Muscle layer of duodenum (tissue), 2 donors: ENCODE measurements around the gene SMARCB1.

ENCODE experiments used
- H3K27ac ChIP-seq: one replicate; pipeline ENCODE4 v1.7.0; 2013; ENCODE audit warnings: mild to moderate bottlenecking, low read length
- H3K27me3 ChIP-seq: one replicate; pipeline ENCODE4 v1.7.0; 2013; ENCODE audit warnings: low read depth, mild to moderate bottlenecking, control low read depth, low read length
- H3K36me3 ChIP-seq, 2 donors: one replicate each; pipeline ENCODE4 v1.7.0; 2013; ENCODE audit warnings: low read length in 2 of 2, control low read depth in 1 of 2, mild to moderate bottlenecking in 1 of 2; ENCODE audit not compliant: insufficient read depth in 2 of 2, control insufficient read depth in 1 of 2
- H3K4me1 ChIP-seq, 2 donors: one replicate each; pipeline ENCODE4 v1.7.0; 2013; ENCODE audit warnings: low read length in 2 of 2, mild to moderate bottlenecking in 2 of 2, control low read depth in 1 of 2, moderate library complexity in 1 of 2; ENCODE audit not compliant: insufficient read depth in 2 of 2, control insufficient read depth in 1 of 2
- H3K4me3 ChIP-seq, 2 donors: one replicate each; pipeline ENCODE4 v1.7.0; 2013; ENCODE audit warnings: low read length in 2 of 2, low read depth in 1 of 2, mild to moderate bottlenecking in 1 of 2
- H3K9me3 ChIP-seq, 2 donors: one replicate each; pipeline ENCODE4 v1.7.0; 2013; ENCODE audit warnings: low read length in 2 of 2, control low read depth in 1 of 2, mild to moderate bottlenecking in 1 of 2; ENCODE audit not compliant: control insufficient read depth in 1 of 2
- donor health status: healthy.

Gene SMARCB1

GRCh38 chr22:23781511-23782183, 5.1 kb upstream of the SMARCB1 start:
- Histone ChIP-seq H3K27me3 (no peaks in the 10 kb centered on the region), H3K4me3 (no peak overlapping the region), H3K4me1 (peaks cover 0 to 17% of the 10 kb centered on the region in 2 donors), H3K27ac (no peak overlapping the region), H3K9me3 (no peaks in the 10 kb centered on the region), H3K36me3 (no peaks in the 10 kb centered on the region)

GRCh38 chr22:23782252-23782651, 4.5 kb upstream of the SMARCB1 start:
- Histone ChIP-seq H3K4me1 (peaks cover 0 to 18% of the 10 kb centered on the region in 2 donors), H3K27me3 (no peaks in the 10 kb centered on the region), H3K36me3 (peaks cover 0 to 4% of the 10 kb centered on the region in 2 donors), H3K4me3 (no peak overlapping the region), H3K9me3 (no peaks in the 10 kb centered on the region), H3K27ac (no peak overlapping the region)

- Histone ChIP-seq H3K27ac (no peak overlapping the region), H3K4me3 (no peak overlapping the region), H3K9me3 (no peaks in the 10 kb centered on the region), H3K4me1 (peaks cover 0 to 17% of the 10 kb centered on the region in 2 donors), H3K27me3 (no peaks in the 10 kb centered on the region), H3K36me3 (peaks cover 0 to 4% of the 10 kb centered on the region in 2 donors)
Measured at GRCh38 chr22:23782703-23783102, 4.1 kb upstream of the SMARCB1 start.

GRCh38 chr22:23783265-23784150, 3.3 kb upstream of the SMARCB1 start:
- H3K27me3 ChIP-seq, result no peaks in the 10 kb centered on the region
- H3K27ac ChIP-seq, result no peak overlapping the region
- H3K9me3 ChIP-seq, result no peaks in the 10 kb centered on the region
- H3K4me1 ChIP-seq, result peaks cover 4 to 19% of the 10 kb centered on the region in 2 donors
- peaks cover 0 to 4% of the 10 kb centered on the region in 2 donors for H3K36me3 ChIP-seq
- H3K4me3 ChIP-seq, result no peak overlapping the region

- no peaks in the 10 kb centered on the region for H3K9me3 ChIP-seq
- H3K4me3 ChIP-seq, result no peak overlapping the region
- no peak overlapping the region for H3K27ac ChIP-seq
- H3K27me3 ChIP-seq, result no peaks in the 10 kb centered on the region
- peaks cover 0 to 4% of the 10 kb centered on the region in 2 donors for H3K36me3 ChIP-seq
- peaks cover 7 to 22% of the 10 kb centered on the region in 2 donors for H3K4me1 ChIP-seq
Measured at GRCh38 chr22:23784215-23784732, 2.5 kb upstream of the SMARCB1 start.

- H3K27ac ChIP-seq, result peak overlapping the region; percentile 90
- H3K36me3 ChIP-seq, result peaks cover 2 to 4% of the 10 kb centered on the region in 2 donors
- peaks cover 9 to 32% of the 10 kb centered on the region in 2 donors for H3K4me1 ChIP-seq
- peak overlapping the region; percentile 60 to 87 for H3K4me3 ChIP-seq
- no peaks in the 10 kb centered on the region for H3K9me3 ChIP-seq
- H3K27me3 ChIP-seq, result no peaks in the 10 kb centered on the region
Measured at GRCh38 chr22:23786261-23786710, 480 bp upstream of the SMARCB1 start.

DNA sequence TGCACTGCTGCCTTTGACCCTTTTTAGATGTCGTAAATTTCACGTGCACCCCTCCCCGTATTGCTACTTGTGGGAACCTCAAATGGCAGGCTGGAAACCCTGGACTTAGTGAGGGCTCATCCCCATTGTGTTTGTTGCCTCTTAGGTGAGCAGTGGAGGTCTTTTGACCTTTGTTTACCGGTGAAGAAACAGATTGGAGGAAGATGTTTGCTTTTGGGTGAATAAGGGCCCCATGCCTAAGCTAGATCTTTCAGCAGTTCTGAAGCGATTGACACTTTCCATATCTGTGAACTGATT, 782 bp downstream of the SMARCB1 start:
- H3K4me3 ChIP-seq, result peak overlapping the region; percentile 87
- peaks cover 9 to 39% of the 10 kb centered on the region in 2 donors for H3K4me1 ChIP-seq
- H3K27ac ChIP-seq, result peak overlapping the region; percentile 58
- H3K36me3 ChIP-seq, result peaks cover 4 to 16% of the 10 kb centered on the region in 2 donors
- H3K9me3 ChIP-seq, result no peaks in the 10 kb centered on the region
- no peaks in the 10 kb centered on the region for H3K27me3 ChIP-seq

- H3K9me3 ChIP-seq, result no peaks in the 10 kb centered on the region
- no peaks in the 10 kb centered on the region for H3K27me3 ChIP-seq
- H3K4me1 ChIP-seq, result peaks cover 9 to 39% of the 10 kb centered on the region in 2 donors
- peak overlapping the region; percentile 58 for H3K27ac ChIP-seq
- H3K4me3 ChIP-seq, result peak overlapping the region; percentile 87
- peaks cover 4 to 19% of the 10 kb centered on the region in 2 donors for H3K36me3 ChIP-seq
Measured at GRCh38 chr22:23787910-23788309, 1.1 kb downstream of the SMARCB1 start.

DNA sequence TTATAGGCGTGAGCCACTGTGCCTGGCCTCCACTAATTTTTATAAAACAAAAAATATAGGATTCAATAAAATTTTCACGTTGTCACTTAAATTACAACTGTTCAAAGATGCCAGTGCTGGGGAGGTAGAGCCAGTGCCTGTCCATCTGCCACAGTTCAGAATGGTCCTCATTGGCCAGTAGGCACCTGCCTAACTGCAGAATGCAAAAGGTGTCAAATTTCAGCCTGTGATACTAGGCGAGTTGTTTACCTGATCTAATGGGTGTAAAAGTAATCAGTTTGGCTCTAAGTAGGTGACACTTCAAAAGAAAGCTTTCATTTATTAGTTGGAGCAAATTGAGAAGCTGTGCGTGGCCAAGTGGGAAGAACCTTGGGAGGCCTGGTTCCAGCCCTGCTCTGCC, 2.4 kb downstream of the SMARCB1 start:
- Histone ChIP-seq H3K4me3 (no peak overlapping the region), H3K4me1 (peaks cover 9 to 39% of the 10 kb centered on the region in 2 donors), H3K9me3 (no peaks in the 10 kb centered on the region), H3K27ac (no peak overlapping the region), H3K27me3 (no peaks in the 10 kb centered on the region), H3K36me3 (peaks cover 9 to 27% of the 10 kb centered on the region in 2 donors)

DNA sequence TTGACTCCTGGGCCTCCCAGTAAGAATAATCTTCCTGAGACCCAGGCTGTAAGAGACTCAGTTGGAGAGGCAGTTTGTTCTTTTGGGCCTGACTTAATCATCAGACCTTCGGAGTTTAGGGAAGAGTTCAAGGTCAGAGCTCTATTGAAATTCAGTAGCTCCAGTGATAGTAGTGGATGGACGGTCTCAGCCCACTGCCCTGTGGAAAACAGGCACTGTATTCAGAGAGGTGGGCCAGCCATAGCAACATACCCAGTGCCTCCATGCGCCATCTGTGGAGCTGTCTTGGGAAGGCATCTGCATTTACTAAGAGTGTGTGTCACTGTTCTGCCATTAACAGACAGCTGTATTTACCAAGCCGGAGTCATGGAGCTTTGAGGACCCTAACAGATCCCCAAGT, 2.9 kb downstream of the SMARCB1 start:
- Histone ChIP-seq H3K27me3 (no peaks in the 10 kb centered on the region), H3K4me1 (peaks cover 9 to 39% of the 10 kb centered on the region in 2 donors), H3K27ac (no peak overlapping the region), H3K36me3 (peaks cover 12 to 32% of the 10 kb centered on the region in 2 donors), H3K4me3 (no peak overlapping the region), H3K9me3 (no peaks in the 10 kb centered on the region)
